Stomach (tissue), 9 donors: ENCODE results near the gene KREMEN2. TPM values are rescaled to one million over a fixed set of nuclear protein-coding genes. Genes with fewer than 3 reads are reported as not detected.

Experiments used
- DNase-seq, 2 donors: peaks; one replicate each; pipeline versions ENCODE4 v3.0.0 to v3.0.0-alpha.2; 2013 to 2019
- H3K27ac ChIP-seq, 5 donors: fragments of 200-600 bp in 4 of 5; sonication (generic) in 4 of 5; one replicate each; pipeline ENCODE4 v1.5.1; 2013 to 2019; ENCODE audit warnings: mild to moderate bottlenecking in 1 of 5, moderate library complexity in 1 of 5
- H3K27me3 ChIP-seq, 3 donors: fragments of 200-600 bp; sonication (generic); one replicate each; pipeline ENCODE4 v1.5.1; 2017 to 2019; ENCODE audit warnings: mixed run types in 1 of 3
- H3K36me3 ChIP-seq, 4 donors: fragments of 200-600 bp; sonication (generic); 1 replicate in 3 of 4; 2 replicates in 1 of 4; pipeline ENCODE4 v1.5.1; 2016 to 2019
- H3K4me1 ChIP-seq, 4 donors: fragments of 200-600 bp; sonication (generic); one replicate each; pipeline ENCODE4 v1.5.1; 2016 to 2019
- H3K4me3 ChIP-seq, 4 donors: fragments of 200-600 bp; sonication (generic) in 3 of 4; one replicate each; pipeline ENCODE4 v1.5.1; 2016 to 2019; ENCODE audit warnings: mild to moderate bottlenecking in 1 of 4
- H3K9me3 ChIP-seq, 4 donors: fragments of 200-600 bp; sonication (generic); one replicate each; pipeline ENCODE4 v1.5.1; 2016 to 2019
- EP300 ChIP-seq: sonication (generic); formaldehyde crosslinking; IDR thresholded peaks from one replicate; pipeline ENCODE4 v1.6.1; 2017; ENCODE audit warnings: antibody characterized with exemption
- POLR2A ChIP-seq, 4 donors: fragments of 450-650 bp; IDR thresholded peaks; one replicate each; pipeline ENCODE4 v1.6.1; 2016; ENCODE audit warnings: antibody characterized with exemption in 4 of 4, control low read depth in 2 of 4, mild to moderate bottlenecking in 1 of 4, moderate library complexity in 1 of 4
- POLR2AphosphoS5 ChIP-seq, 3 donors: sonication (generic); formaldehyde crosslinking; IDR thresholded peaks; one replicate each; pipeline ENCODE4 v1.6.1; 2016; ENCODE audit warnings: antibody characterized with exemption in 3 of 3
- WGBS, 5 donors: extraction: QIAGEN DNeasy Blood & Tissue Kit in 3 of 5; methylation state at CpG; one replicate each; pipeline versions ENCODE4 v1.1.5 to v1.1.7; 2013 to 2018; 5-methylcytosine and 5-hydroxymethylcytosine counted together
- intact Hi-C: fragments of 100-400 bp; cut with DNase I; formaldehyde crosslinking; loops from one replicate; pipeline ENCODE4 v1.15.1; 2023; ENCODE audit warnings: low total_unique reads
- polyA plus RNA-seq, 3 donors: library from polyadenylated mRNA; stranded (reverse); fragments of 200-250 nt; gene quantifications; one replicate each; pipeline ENCODE4 v1.2.3, GENCODE V29; 2013
- total RNA-seq, 5 donors: library from RNA; depleted of rRNA; stranded (reverse); fragments of >200 nt; gene quantifications; one replicate each; pipeline versions ENCODE4 v1.1.0 to v1.2.3, GENCODE V29; 2014 to 2016
- TF ChIP-seq, protein P1 (sequence below), 7 experiments: fragments of 450-650 bp in 4 of 7; fragments of 200-600 bp in 3 of 7; sonication (generic) in 3 of 7; IDR thresholded peaks; one replicate each; pipeline ENCODE4 v1.5.1; 2016 to 2019; ENCODE audit warnings: antibody characterized with exemption in 7 of 7, control low read depth in 2 of 7, mild to moderate bottlenecking in 1 of 7
- donor health status: healthy with polysubstance abuse.
- donor health status: Bipolar disorder and iron deficiency.
- donor health status: healthy.

Gene KREMEN2
- total and polyA plus RNA-seq, 8 donors: 0.37 to 1.1 TPM; not detected in 6

DNA sequence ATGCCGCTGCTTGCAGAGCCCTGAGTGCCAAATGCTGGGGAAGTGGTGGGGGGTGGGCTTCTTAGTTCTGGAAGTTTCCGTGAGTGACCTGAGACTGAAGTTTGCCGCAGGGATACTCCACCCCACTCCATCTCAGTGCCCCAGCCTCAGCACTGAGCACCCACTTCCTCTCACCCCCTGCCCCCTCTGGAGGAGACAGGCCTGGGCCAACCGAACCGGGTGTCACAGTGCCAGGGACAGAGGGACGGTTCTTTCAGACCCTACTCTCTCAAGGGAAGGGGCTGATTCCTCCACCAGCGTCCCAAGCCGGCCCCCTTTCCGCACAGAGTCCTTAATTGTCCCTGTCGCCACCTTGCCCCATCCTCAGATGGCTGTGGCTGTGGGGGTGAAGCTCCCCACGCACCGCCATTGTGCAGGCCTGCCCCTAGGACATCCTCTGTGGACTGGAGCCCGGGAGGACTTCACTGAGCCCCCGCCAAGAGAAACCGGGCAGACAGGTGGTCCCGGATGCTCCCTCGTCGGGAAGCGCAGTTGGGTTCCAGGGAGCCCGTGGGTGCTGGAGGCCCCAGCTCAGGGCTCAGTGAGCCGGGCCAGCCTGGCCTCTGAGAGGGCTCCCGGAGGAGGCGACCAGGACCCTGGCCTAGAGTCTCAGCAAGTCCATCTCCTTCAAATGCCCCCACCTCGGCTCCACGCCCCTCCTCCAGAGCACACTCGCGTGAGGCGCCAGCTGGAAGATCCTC is 1.6 kb upstream of the KREMEN2 start:
- DNase-seq: no peak
- 25 to 33% (median 26%) methylated on average over 7 to 28 of the region's 28 CpGs for WGBS, 5 donors
- H3K4me3 ChIP-seq: no peak overlapping the region
- no peaks in the 10 kb centered on the region for H3K36me3 ChIP-seq
- intact Hi-C loops: no loop called here
- peaks cover 36 to 98% (median 67%) of the 10 kb centered on the region in 3 donors for H3K27me3 ChIP-seq
- peaks cover 37 to 58% (median 43%) of the 10 kb centered on the region in 4 donors for H3K4me1 ChIP-seq
- H3K9me3 ChIP-seq: no peaks in the 10 kb centered on the region
- H3K27ac ChIP-seq: no peak overlapping the region
- TF ChIP-seq, protein P1, sequence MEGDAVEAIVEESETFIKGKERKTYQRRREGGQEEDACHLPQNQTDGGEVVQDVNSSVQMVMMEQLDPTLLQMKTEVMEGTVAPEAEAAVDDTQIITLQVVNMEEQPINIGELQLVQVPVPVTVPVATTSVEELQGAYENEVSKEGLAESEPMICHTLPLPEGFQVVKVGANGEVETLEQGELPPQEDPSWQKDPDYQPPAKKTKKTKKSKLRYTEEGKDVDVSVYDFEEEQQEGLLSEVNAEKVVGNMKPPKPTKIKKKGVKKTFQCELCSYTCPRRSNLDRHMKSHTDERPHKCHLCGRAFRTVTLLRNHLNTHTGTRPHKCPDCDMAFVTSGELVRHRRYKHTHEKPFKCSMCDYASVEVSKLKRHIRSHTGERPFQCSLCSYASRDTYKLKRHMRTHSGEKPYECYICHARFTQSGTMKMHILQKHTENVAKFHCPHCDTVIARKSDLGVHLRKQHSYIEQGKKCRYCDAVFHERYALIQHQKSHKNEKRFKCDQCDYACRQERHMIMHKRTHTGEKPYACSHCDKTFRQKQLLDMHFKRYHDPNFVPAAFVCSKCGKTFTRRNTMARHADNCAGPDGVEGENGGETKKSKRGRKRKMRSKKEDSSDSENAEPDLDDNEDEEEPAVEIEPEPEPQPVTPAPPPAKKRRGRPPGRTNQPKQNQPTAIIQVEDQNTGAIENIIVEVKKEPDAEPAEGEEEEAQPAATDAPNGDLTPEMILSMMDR (IDR thresholded peaks at IDR 0.05): no peak
- TF ChIP-seq POLR2A (IDR thresholded peaks at IDR 0.05) (no peak), EP300 (no peak), POLR2AphosphoS5 (IDR thresholded peaks at IDR 0.05) (no peak)

DNA sequence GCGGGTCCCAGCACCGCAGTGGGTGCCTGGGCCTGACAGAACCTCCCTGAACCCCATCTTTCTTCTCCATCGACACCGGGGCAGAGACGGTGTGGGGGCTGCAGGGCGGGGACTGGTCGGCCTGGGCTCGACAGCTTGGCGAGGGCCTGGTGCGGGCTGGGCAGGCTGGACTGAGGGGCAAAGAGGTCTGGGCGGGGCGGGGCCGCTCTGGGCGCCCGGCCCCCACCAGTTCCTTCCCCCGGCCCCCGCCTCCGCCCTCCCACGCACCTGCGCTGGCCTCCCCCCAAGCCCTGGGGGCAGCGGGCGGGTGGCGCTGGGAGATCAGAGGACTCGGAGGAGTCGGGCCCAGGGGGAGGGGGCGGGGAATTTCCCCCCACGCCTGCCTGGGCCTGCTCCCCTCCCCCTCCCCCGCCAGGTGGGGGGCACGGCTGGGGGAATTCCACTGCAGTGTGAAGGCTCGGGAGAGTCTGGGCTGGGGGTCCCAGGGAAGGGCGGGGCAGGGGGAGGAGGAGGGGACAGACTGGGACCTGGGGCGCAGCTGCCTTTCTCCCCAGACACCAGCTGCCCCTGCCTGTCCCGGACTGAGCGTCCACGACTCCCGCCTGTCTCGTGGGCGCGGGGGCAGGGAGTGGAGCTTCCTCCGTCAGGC is 877 bp upstream of the KREMEN2 start:
- DNase-seq: peak in 1 of 2 donors; percentile 45
- intact Hi-C loops: no loop called here
- peaks cover 42 to 98% (median 73%) of the 10 kb centered on the region in 3 donors for H3K27me3 ChIP-seq
- peak overlapping the region; percentile 19 to 54 (median 36) for H3K4me3 ChIP-seq
- WGBS, 5 donors: 0 to 2% (median 1%) methylated on average over 8 to 40 of the region's 40 CpGs
- peaks cover 38 to 65% (median 50%) of the 10 kb centered on the region in 4 donors for H3K4me1 ChIP-seq
- H3K27ac ChIP-seq: no peak overlapping the region
- no peak for TF ChIP-seq POLR2AphosphoS5 (IDR thresholded peaks at IDR 0.05)
- TF ChIP-seq, protein P1 (IDR thresholded peaks at IDR 0.05): no peak
- TF ChIP-seq POLR2A (IDR thresholded peaks at IDR 0.05): no peak
- H3K9me3 ChIP-seq: no peaks in the 10 kb centered on the region
- no peaks in the 10 kb centered on the region for H3K36me3 ChIP-seq

DNA sequence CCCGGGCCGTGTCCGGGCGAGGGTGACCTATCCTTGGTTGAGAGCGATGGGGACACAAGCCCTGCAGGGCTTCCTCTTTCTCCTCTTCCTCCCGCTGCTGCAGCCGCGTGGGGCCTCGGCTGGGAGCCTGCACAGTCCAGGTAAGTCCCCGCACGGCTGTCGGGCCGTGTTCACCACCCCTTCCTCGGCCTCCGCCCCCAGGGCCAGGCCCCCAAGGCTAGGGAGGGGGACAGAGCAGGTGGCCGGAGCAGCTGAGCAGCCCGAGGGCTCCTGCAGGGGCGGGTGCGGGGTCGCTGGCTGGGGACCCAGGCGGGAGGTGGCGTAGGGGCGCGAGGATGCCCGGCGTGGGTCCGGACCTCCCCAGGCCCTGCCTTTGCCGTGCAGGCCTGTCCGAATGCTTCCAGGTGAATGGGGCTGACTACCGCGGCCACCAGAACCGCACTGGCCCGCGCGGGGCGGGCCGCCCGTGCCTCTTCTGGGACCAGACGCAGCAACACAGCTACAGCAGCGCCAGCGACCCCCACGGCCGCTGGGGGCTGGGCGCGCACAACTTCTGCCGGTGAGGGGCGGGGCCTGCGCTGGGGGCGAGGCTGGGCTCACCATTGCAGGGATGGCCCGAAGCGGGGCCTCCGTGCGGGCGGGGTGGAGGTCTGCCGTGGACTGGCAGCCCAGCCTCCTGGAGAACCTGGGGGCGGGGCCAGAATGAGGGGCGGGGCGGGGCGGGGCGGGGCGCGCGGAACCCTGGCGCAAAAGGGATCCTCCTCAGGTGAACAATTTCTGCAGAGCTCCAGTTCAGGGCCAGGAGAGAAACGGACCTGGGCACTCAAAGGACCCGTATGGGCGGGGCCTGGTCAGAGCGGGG is 631 bp downstream of the KREMEN2 start:
- no peak overlapping the region for H3K27ac ChIP-seq
- H3K36me3 ChIP-seq: no peaks in the 10 kb centered on the region
- H3K4me1 ChIP-seq: peaks cover 48 to 68% (median 62%) of the 10 kb centered on the region in 4 donors
- TF ChIP-seq POLR2A (IDR thresholded peaks at IDR 0.05) (no peak), POLR2AphosphoS5 (IDR thresholded peaks at IDR 0.05) (no peak), EP300 (no peak)
- TF ChIP-seq, protein P1 (IDR thresholded peaks at IDR 0.05): no peak
- intact Hi-C loops: no loop called here
- peak; percentile 39 to 81 for DNase-seq
- peak overlapping the region; percentile 30 to 54 (median 36) for H3K4me3 ChIP-seq
- no peaks in the 10 kb centered on the region for H3K9me3 ChIP-seq
- peaks cover 45 to 100% (median 79%) of the 10 kb centered on the region in 3 donors for H3K27me3 ChIP-seq
- 0 to 1% (median 0%) methylated on average over 10 to 68 of the region's 68 CpGs for WGBS, 5 donors
